Mucosa of descending colon (tissue), 3 donors: ENCODE measurements around the gene SLC3A2. TPM values are rescaled to one million over a fixed set of nuclear protein-coding genes. Genes with fewer than 3 reads are reported as not detected.

Source experiments
- ATAC-seq: fragments of 200-7000 bp; cut with Tn5 transposase; one replicate; pipeline ENCODE4 v1.9.1; 2020; ENCODE audit warnings: mild to moderate bottlenecking, moderate library complexity
- DNase-seq, 3 donors: peaks; one replicate each; pipeline ENCODE4 v3.0.0-alpha.2; 2020
- H3K36me3 ChIP-seq: fragments of 200-600 bp; one replicate; pipeline ENCODE4 v1.8.0; 2021; ENCODE audit warnings: low read depth, mild to moderate bottlenecking
- H3K4me1 ChIP-seq: fragments of 200-600 bp; one replicate; pipeline ENCODE4 v1.8.0; 2021; ENCODE audit warnings: low read depth, mild to moderate bottlenecking
- H3K4me3 ChIP-seq: fragments of 200-600 bp; one replicate; pipeline ENCODE4 v1.8.0; 2021; ENCODE audit warnings: mild to moderate bottlenecking
- H3K9me3 ChIP-seq: fragments of 200-600 bp; one replicate; pipeline ENCODE4 v1.8.0; 2021; ENCODE audit warnings: mild to moderate bottlenecking
- CTCF ChIP-seq: fragments of 200-600 bp; IDR thresholded peaks from one replicate; pipeline ENCODE4 v1.8.0; 2022; ENCODE audit warnings: antibody characterized with exemption, mild to moderate bottlenecking
- intact Hi-C, 2 donors: fragments of 100-400 bp; cut with DNase I in 1 of 2; cut with micrococcal nuclease in 1 of 2; formaldehyde crosslinking; loops; one replicate each; pipeline versions ENCODE4 v1.11.0 to v1.11.1; 2022; cut with DNase I, micrococcal nuclease
- total RNA-seq, 3 donors: library from RNA; stranded (reverse); fragmentation: NEBNext Ultra II Directional in 2 of 3; extraction: Animal tissue kit (Norgen Biotek cat#: 25700) in 2 of 3; gene quantifications; one replicate each; pipeline versions ENCODE4 v1.2.1 to v1.2.4, GENCODE V29; 2021 to 2023
- donor health status: DM: no; HTN: no; CAD: no; lungs with moderate emphysema.
- donor health status: DM: no; HTN: no; CAD: no.
- donor health status: DM: no; HTN: yes; CAD: no.

SLC3A2 gene
- total RNA-seq, 3 donors from 2014 or later: 116 to 127 (median 124) TPM

DNA sequence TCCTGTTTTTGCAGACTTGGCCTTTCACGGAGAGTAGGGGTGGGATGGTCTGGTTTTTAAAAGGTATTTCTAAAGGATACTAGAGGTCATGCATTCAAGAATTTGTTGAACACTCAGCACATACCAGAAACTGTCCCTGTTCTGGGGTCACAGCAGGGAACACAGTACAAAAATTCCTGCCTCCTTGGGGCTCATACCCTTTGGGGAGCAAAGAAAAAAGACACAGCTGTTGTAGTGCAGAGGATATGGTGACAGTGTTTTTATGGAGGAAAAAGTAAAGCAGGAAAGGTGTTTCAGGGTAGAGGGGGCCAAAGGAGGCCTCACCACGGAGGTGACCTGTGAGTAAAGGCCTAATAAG, 8.4 kb downstream of the SLC3A2 start:
- no peak for DNase-seq
- Histone ChIP-seq H3K9me3 (no peaks in the 10 kb centered on the region), H3K36me3 (peaks cover 17% of the 10 kb centered on the region), H3K4me3 (no peak overlapping the region), H3K4me1 (peaks cover 17% of the 10 kb centered on the region)
- no peak for TF ChIP-seq CTCF
- intact Hi-C loops: loop anchor here in 1 of 2 donors (10.0 kb wide), 1 partner anchor 676 kb away; the partner anchor contains the start of gene PLAAT2
- ATAC-seq: no peak

- DNase-seq (peak; percentile 51 to 72 (median 63)), ATAC-seq (peak; percentile 89)
- peaks cover 17% of the 10 kb centered on the region for H3K36me3 ChIP-seq
Measured at GRCh38 chr11:62889484-62890437, 9.1 kb downstream of the SLC3A2 start.

GRCh38 chr11:62892077-62892922, 11.6 kb downstream of the SLC3A2 start:
- Histone ChIP-seq H3K36me3 (peaks cover 4% of the 10 kb centered on the region), H3K9me3 (no peaks in the 10 kb centered on the region), H3K4me3 (no peak overlapping the region), H3K4me1 (peaks cover 15% of the 10 kb centered on the region)
- ATAC-seq (no peak), DNase-seq (no peak)
- no peak for TF ChIP-seq CTCF
- intact Hi-C loops: no loop called here

More at GRCh38 chr11:62889484-62890437, 9.1 kb downstream of the SLC3A2 start:
- TF ChIP-seq CTCF: no peak
- H3K4me1 ChIP-seq: peaks cover 15% of the 10 kb centered on the region
- no peaks in the 10 kb centered on the region for H3K9me3 ChIP-seq
- no peak overlapping the region for H3K4me3 ChIP-seq
- intact Hi-C loops: loop anchor here in 1 of 2 donors (10.0 kb wide), 1 partner anchor 675 kb away; the partner anchor contains the start of gene PLAAT2

- TF ChIP-seq CTCF: no peak
- H3K4me3 ChIP-seq: no peak overlapping the region
- H3K36me3 ChIP-seq: no peaks in the 10 kb centered on the region
- no peak for DNase-seq
- no peaks in the 10 kb centered on the region for H3K4me1 ChIP-seq
- H3K9me3 ChIP-seq: no peaks in the 10 kb centered on the region
- no peak for ATAC-seq
- intact Hi-C loops: no loop called here
Measured at GRCh38 chr11:62895501-62895900, 14.8 kb downstream of the SLC3A2 start.

DNA sequence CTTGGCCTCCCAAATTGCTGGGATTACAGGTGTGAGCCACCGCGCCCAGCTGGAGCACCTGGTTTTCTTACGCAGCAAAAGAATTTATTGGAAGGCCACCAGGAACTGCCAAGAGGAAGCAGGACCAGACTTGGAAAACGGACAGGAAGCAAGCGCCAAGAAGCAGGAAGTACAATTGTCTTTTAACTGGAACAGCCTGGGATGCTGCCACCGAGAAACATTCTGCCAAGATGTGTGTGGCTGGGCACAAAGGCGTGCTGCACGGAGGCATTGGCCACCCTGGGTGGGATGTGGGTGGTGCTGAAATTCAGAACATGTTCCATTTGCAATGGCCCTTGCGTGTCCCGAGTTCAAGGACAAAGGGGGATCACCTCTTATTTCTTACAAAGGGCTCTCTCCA, 15.4 kb downstream of the SLC3A2 start:
- intact Hi-C loops: no loop called here
- Histone ChIP-seq H3K4me1 (no peaks in the 10 kb centered on the region), H3K4me3 (no peak overlapping the region), H3K9me3 (no peaks in the 10 kb centered on the region), H3K36me3 (no peaks in the 10 kb centered on the region)
- no peak for TF ChIP-seq CTCF
- ATAC-seq: peak; percentile 23
- no peak for DNase-seq
